MCF 10A (cell line): ENCODE measurements around the gene MIS18A. TPM values are rescaled to one million over a fixed set of nuclear protein-coding genes. Genes with fewer than 3 reads are reported as not detected.
"Not testable (repeated sequence)": the region's sequence is repeated elsewhere in the genome, so short reads cannot be mapped to it uniquely, and the experiment has no call there.

Source experiments
- BruUV-seq: library from RNA; stranded (reverse); fragments of 400-500 nt; replicated peaks from 2 replicates; lab custom pipeline; 2021; lab: Mats Ljungman, UMichigan
- CTCF ChIA-PET: fragments of 300-600 bp; sonication (Branson Sonifier 250); formaldehyde crosslinking; extraction: SDS; loops from one replicate; lab custom pipeline; 2021; ENCODE audit warnings: antibody characterized with exemption, inconsistent platforms; lab: Yijun Ruan, JAX
- POLR2A ChIA-PET: fragments of 300-600, 350-650 bp; sonication (Branson Sonifier 250); formaldehyde crosslinking; extraction: SDS; loops from one replicate; lab custom pipeline; 2020; ENCODE audit warnings: antibody characterized with exemption, inconsistent platforms; lab: Yijun Ruan, JAX
- DNase-seq: peaks from one replicate; pipeline ENCODE4 v3.0.0-alpha.2; 2018; ENCODE audit not compliant: unreplicated experiment
- H3K27ac Mint-ChIP-seq: one replicate; pipeline ENCODE4 v1.8.0; 2022; ENCODE audit warnings: mild to moderate bottlenecking, low read depth, mixed read lengths; ENCODE audit not compliant: unreplicated experiment
- H3K27me3 Mint-ChIP-seq: one replicate; pipeline ENCODE4 v1.8.0; 2022; ENCODE audit warnings: mixed read lengths; ENCODE audit not compliant: insufficient read depth, unreplicated experiment
- H3K36me3 Mint-ChIP-seq: one replicate; pipeline ENCODE4 v1.8.0; 2022; ENCODE audit warnings: mild to moderate bottlenecking, moderate library complexity, mixed read lengths; ENCODE audit not compliant: insufficient read depth, unreplicated experiment
- H3K4me1 Mint-ChIP-seq: one replicate; pipeline ENCODE4 v1.8.0; 2022; ENCODE audit warnings: mixed read lengths; ENCODE audit not compliant: insufficient read depth, unreplicated experiment
- H3K4me3 Mint-ChIP-seq: one replicate; pipeline ENCODE4 v1.8.0; 2022; ENCODE audit warnings: mild to moderate bottlenecking, moderate library complexity, mixed read lengths; ENCODE audit not compliant: unreplicated experiment
- H3K9me3 Mint-ChIP-seq: one replicate; pipeline ENCODE4 v1.8.0; 2022; ENCODE audit warnings: mixed read lengths; ENCODE audit not compliant: unreplicated experiment
- CTCF ChIP-seq: fragments of 200-600 bp; IDR thresholded peaks from one replicate; pipeline ENCODE4 v1.8.0; 2022; ENCODE audit warnings: antibody characterized with exemption, mild to moderate bottlenecking; ENCODE audit not compliant: unreplicated experiment
- intact Hi-C: fragments of 100-400 bp; cut with micrococcal nuclease; formaldehyde crosslinking; loops from 2 replicates; pipeline ENCODE4 v1.14.1; 2022
- total RNA-seq: library from RNA; stranded (reverse); gene quantifications from 2 replicates; pipeline ENCODE4 v1.2.3, GENCODE V29; 2022

Gene MIS18A
- total RNA-seq, 1 experiment from 2014 or later: 14.0 TPM

- Mint-ChIP-seq H3K36me3 (peaks cover 82% of the 10 kb centered on the region), H3K4me3 (no peak overlapping the region), H3K9me3 (no peaks in the 10 kb centered on the region), H3K27ac (no peak overlapping the region), H3K4me1 (no peaks in the 10 kb centered on the region), H3K27me3 (no peaks in the 10 kb centered on the region)
- BruUV-seq: no TSS peak
- intact Hi-C loops: no loop called here
- ChIA-PET POLR2A (no interaction called here), CTCF (no interaction called here)
- no peak for TF ChIP-seq CTCF
- DNase-seq: no peak
Observed at GRCh38 chr21:32311621-32312020, 32.8 kb upstream of the MIS18A start.

- peaks cover 77% of the 10 kb centered on the region for H3K36me3 Mint-ChIP-seq
- DNase-seq, H3K27ac Mint-ChIP-seq, POLR2A ChIA-PET, H3K9me3 Mint-ChIP-seq, CTCF ChIA-PET, BruUV-seq, intact Hi-C loops, H3K27me3 Mint-ChIP-seq, H3K4me1 Mint-ChIP-seq, H3K4me3 Mint-ChIP-seq: not testable (repeated sequence)
Observed at GRCh38 chr21:32310976-32311375, 32.1 kb upstream of the MIS18A start.

- H3K27ac Mint-ChIP-seq: no peak overlapping the region
- H3K36me3 Mint-ChIP-seq: peaks cover 72% of the 10 kb centered on the region
- ChIA-PET CTCF (interaction anchor here (0.7 kb wide), 1 partner anchor 26 kb away, joined by 3 read pairs; no protein-coding TSS in a partner anchor), POLR2A (no interaction called here)
- H3K9me3 Mint-ChIP-seq: no peaks in the 10 kb centered on the region
- no TSS peak for BruUV-seq
- intact Hi-C loops: no loop called here
- no peaks in the 10 kb centered on the region for H3K27me3 Mint-ChIP-seq
- H3K4me3 Mint-ChIP-seq: no peak overlapping the region
- no peaks in the 10 kb centered on the region for H3K4me1 Mint-ChIP-seq
- no peak for TF ChIP-seq CTCF
- no peak for DNase-seq
Observed at GRCh38 chr21:32309906-32310460, 31.1 kb upstream of the MIS18A start.

GRCh38 chr21:32308696-32309095 lies 29.8 kb upstream of the MIS18A start:
- intact Hi-C loops: no loop called here
- ChIA-PET POLR2A (no interaction called here), CTCF (interaction anchor here (1.5 to 1.8 kb wide), 2 partner anchors 11 to 529 kb away, joined by 4 to 5 read pairs; no protein-coding TSS in a partner anchor)
- no peaks in the 10 kb centered on the region for H3K4me1 Mint-ChIP-seq
- no peak overlapping the region for H3K4me3 Mint-ChIP-seq
- no peaks in the 10 kb centered on the region for H3K27me3 Mint-ChIP-seq
- no peak for TF ChIP-seq CTCF
- peaks cover 59% of the 10 kb centered on the region for H3K36me3 Mint-ChIP-seq
- DNase-seq: no peak
- BruUV-seq: no TSS peak
- H3K27ac Mint-ChIP-seq: no peak overlapping the region
- H3K9me3 Mint-ChIP-seq: no peaks in the 10 kb centered on the region
